ENCODE measurements around the gene ITGA8. TPM values are rescaled to one million over a fixed set of nuclear protein-coding genes. Genes with fewer than 3 reads are reported as not detected.

Gene ITGA8
- total RNA-seq, 1 experiment from 2014 or later = 0.02 TPM

DNA sequence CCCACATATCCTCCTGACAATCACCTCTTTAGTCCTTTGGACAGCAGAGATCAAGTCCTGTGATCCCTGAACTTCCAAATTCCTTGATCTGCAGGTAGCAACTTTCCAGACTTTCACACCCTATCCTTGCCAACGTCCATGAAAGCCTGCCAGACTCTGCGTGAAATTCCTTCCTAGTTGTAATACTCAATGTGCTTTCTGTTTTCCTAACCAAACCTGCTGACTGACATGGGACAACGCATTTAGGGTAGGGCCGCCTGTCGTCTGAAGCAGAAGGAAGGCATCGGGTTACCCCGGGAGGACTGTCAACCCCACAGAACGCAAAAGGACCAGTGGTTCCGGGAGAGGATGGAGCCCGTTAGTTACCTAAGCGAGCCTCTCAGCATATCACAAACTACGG, 23.9 kb downstream of the ITGA8 start:
- intact Hi-C loops (cut with micrococcal nuclease) = no loop called here
- H3K36me3 ChIP-seq (ENCODE audit: control insufficient read depth in 1 of 2, insufficient read depth in 2 of 2, low read length in 2 of 2) = no peaks in the 10 kb centered on the region
- no peaks in the 10 kb centered on the region for H3K9me2 ChIP-seq (ENCODE audit: insufficient read depth)
- H3K4me2 ChIP-seq (ENCODE audit: low read length) = no peak overlapping the region
- BruUV-seq (replicated peaks) = no TSS peak
- no peak overlapping the region for H3K27ac ChIP-seq (ENCODE audit: low read depth, low read length)
- no peaks in the 10 kb centered on the region for H4K20me1 ChIP-seq (ENCODE audit: insufficient read depth)
- H3K9ac ChIP-seq (ENCODE audit: low read length) = no peak overlapping the region
- TF ChIP-seq TCF7L2 (IDR thresholded peaks at IDR 0.05; ENCODE audit: borderline replicate concordance, extremely low read depth, insufficient read depth, insufficient read length) = no peak
- no peak for TF ChIP-seq SRF (IDR thresholded peaks at IDR 0.05; ENCODE audit: low read depth)
- no peak for TF ChIP-seq ZNF274 (IDR thresholded peaks at IDR 0.05; ENCODE audit: low read depth, low read length)
- TF ChIP-seq CBX3 (IDR thresholded peaks at IDR 0.05; ENCODE audit: low read depth) = no peak
- no peak for TF ChIP-seq CEBPB (IDR thresholded peaks at IDR 0.05; ENCODE audit: low read depth)
- TF ChIP-seq EZH2phosphoT487 (IDR thresholded peaks at IDR 0.05; ENCODE audit: borderline replicate concordance) = no peak
- TF ChIP-seq SP1 (IDR thresholded peaks at IDR 0.05; ENCODE audit: low read depth) = no peak
- TF ChIP-seq, protein P1, sequence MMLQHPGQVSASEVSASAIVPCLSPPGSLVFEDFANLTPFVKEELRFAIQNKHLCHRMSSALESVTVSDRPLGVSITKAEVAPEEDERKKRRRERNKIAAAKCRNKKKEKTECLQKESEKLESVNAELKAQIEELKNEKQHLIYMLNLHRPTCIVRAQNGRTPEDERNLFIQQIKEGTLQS (IDR thresholded peaks at IDR 0.05) = no peak
- no peak for TF ChIP-seq POLR2A (IDR thresholded peaks at IDR 0.05; ENCODE audit: borderline replicate concordance, extremely low read depth, insufficient read depth, insufficient read length)
- TF ChIP-seq JUND (IDR thresholded peaks at IDR 0.05) = no peak
- no peak for TF ChIP-seq ELF1 (IDR thresholded peaks at IDR 0.05; ENCODE audit: borderline replicate concordance, low read depth)
- TF ChIP-seq POLR2AphosphoS5 (IDR thresholded peaks at IDR 0.05; ENCODE audit: low read depth, low read length) = no peak
- no peak for TF ChIP-seq EZH2 (IDR thresholded peaks at IDR 0.05)
- TF ChIP-seq, protein P2, sequence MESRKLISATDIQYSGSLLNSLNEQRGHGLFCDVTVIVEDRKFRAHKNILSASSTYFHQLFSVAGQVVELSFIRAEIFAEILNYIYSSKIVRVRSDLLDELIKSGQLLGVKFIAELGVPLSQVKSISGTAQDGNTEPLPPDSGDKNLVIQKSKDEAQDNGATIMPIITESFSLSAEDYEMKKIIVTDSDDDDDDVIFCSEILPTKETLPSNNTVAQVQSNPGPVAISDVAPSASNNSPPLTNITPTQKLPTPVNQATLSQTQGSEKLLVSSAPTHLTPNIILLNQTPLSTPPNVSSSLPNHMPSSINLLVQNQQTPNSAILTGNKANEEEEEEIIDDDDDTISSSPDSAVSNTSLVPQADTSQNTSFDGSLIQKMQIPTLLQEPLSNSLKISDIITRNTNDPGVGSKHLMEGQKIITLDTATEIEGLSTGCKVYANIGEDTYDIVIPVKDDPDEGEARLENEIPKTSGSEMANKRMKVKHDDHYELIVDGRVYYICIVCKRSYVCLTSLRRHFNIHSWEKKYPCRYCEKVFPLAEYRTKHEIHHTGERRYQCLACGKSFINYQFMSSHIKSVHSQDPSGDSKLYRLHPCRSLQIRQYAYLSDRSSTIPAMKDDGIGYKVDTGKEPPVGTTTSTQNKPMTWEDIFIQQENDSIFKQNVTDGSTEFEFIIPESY (IDR thresholded peaks at IDR 0.05; ENCODE audit: extremely low read depth, insufficient replicate concordance, low read length) = no peak
- no peak for TF ChIP-seq SIN3A (IDR thresholded peaks at IDR 0.05; ENCODE audit: low read depth)
- TF ChIP-seq ZFX (IDR thresholded peaks at IDR 0.05) = no peak
- TF ChIP-seq, protein P3, sequence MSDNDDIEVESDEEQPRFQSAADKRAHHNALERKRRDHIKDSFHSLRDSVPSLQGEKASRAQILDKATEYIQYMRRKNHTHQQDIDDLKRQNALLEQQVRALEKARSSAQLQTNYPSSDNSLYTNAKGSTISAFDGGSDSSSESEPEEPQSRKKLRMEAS (IDR thresholded peaks at IDR 0.05) = no peak
- TF ChIP-seq, protein P4, sequence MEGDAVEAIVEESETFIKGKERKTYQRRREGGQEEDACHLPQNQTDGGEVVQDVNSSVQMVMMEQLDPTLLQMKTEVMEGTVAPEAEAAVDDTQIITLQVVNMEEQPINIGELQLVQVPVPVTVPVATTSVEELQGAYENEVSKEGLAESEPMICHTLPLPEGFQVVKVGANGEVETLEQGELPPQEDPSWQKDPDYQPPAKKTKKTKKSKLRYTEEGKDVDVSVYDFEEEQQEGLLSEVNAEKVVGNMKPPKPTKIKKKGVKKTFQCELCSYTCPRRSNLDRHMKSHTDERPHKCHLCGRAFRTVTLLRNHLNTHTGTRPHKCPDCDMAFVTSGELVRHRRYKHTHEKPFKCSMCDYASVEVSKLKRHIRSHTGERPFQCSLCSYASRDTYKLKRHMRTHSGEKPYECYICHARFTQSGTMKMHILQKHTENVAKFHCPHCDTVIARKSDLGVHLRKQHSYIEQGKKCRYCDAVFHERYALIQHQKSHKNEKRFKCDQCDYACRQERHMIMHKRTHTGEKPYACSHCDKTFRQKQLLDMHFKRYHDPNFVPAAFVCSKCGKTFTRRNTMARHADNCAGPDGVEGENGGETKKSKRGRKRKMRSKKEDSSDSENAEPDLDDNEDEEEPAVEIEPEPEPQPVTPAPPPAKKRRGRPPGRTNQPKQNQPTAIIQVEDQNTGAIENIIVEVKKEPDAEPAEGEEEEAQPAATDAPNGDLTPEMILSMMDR (IDR thresholded peaks at IDR 0.05 in 2 of 3, conservative IDR thresholded peaks at IDR 0.05 in 1 of 3; ENCODE audit: borderline replicate concordance in 1 of 3, insufficient read depth in 1 of 3, low read depth in 2 of 3, low read length in 2 of 3) = no peak
- no peaks in the 10 kb centered on the region for H3K4me1 ChIP-seq (ENCODE audit: control insufficient read depth in 1 of 2, insufficient read depth in 2 of 2, low read length in 2 of 2)
- no peak overlapping the region for H3K4me3 ChIP-seq (replicated peaks in 1 of 2; ENCODE audit: low read depth in 1 of 2, low read length in 2 of 2)
- ChIA-PET RAD21 (ENCODE audit: low non-redundant PET in 1 of 2, low total read pairs in 2 of 2, uncharacterized antibody in 2 of 2, unreplicated experiment in 2 of 2) (no interaction called here), POLR2A (no interaction called here), CTCF (no interaction called here)
- H3K27me3 ChIP-seq (ENCODE audit: insufficient read depth, low read length) = peaks cover 39% of the 10 kb centered on the region
- H3K79me2 ChIP-seq (ENCODE audit: insufficient read depth, low read length) = no peaks in the 10 kb centered on the region
- DNase-seq (ENCODE audit: low read depth, low spot score) (no peak), ATAC-seq (no peak)
- no peak overlapping the region for H2AFZ ChIP-seq (ENCODE audit: low read depth, low read length, poor library complexity, severe bottlenecking)
- H3K9me3 ChIP-seq (ENCODE audit: control insufficient read depth in 1 of 2, insufficient read depth in 1 of 2, low read depth in 1 of 2, low read length in 2 of 2) = no peaks in the 10 kb centered on the region
